Caco-2 (cell line): ENCODE data around the gene PPIL4. TPM values are rescaled to one million over a fixed set of nuclear protein-coding genes. Genes with fewer than 3 reads are reported as not detected.

Experiments
- BruUV-seq: library from RNA; stranded (reverse); fragments of 400-500 nt; replicated peaks from 2 replicates; lab custom pipeline; 2021; lab: Mats Ljungman, UMichigan
- CTCF ChIA-PET: fragments of 300-600 bp; sonication (Branson Sonifier 250); formaldehyde crosslinking; loops from one replicate; lab custom pipeline; 2022; ENCODE audit warnings: antibody characterized with exemption; lab: Charles Lee
- POLR2A ChIA-PET: fragments of 300-600 bp; sonication (Branson Sonifier 250); formaldehyde crosslinking; loops from one replicate; lab custom pipeline; 2022; ENCODE audit warnings: antibody characterized with exemption; lab: Charles Lee
- DNase-seq, 2 experiments: peaks; one replicate each; pipeline versions ENCODE4 v3.0.0 to v3.0.0-alpha.2; 2020 to 2022
- H3K27me3 ChIP-seq: replicated peaks from 2 replicates; pipeline ENCODE4 v1.6.0; 2011; ENCODE audit warnings: low read length; ENCODE audit not compliant: control insufficient read depth, insufficient read depth
- H3K36me3 ChIP-seq: 2 replicates; pipeline ENCODE4 v1.5.1; 2011; ENCODE audit warnings: low read length; ENCODE audit not compliant: control insufficient read depth, insufficient read depth
- H3K4me1 ChIP-seq: fragments of 250-450 bp; sonication (Bioruptor Pico); 2 replicates; pipeline ENCODE4 v1.5.1; 2020; ENCODE audit warnings: mild to moderate bottlenecking
- H3K4me3 ChIP-seq: 2 replicates; pipeline ENCODE4 v1.5.1; 2011; ENCODE audit warnings: low read depth, mild to moderate bottlenecking, control low read depth, low read length
- H3K9me3 ChIP-seq: fragments of 250-450 bp; sonication (Bioruptor Pico); 2 replicates; pipeline ENCODE4 v1.5.1; 2020; ENCODE audit warnings: mild to moderate bottlenecking, moderate library complexity
- H3K27ac Mint-ChIP-seq: one replicate; pipeline ENCODE4 v1.8.0; 2022; ENCODE audit warnings: mixed read lengths; ENCODE audit not compliant: unreplicated experiment
- H3K27me3 Mint-ChIP-seq: one replicate; pipeline ENCODE4 v1.8.0; 2022; ENCODE audit warnings: mixed read lengths; ENCODE audit not compliant: insufficient read depth, unreplicated experiment
- H3K36me3 Mint-ChIP-seq: one replicate; pipeline ENCODE4 v1.8.0; 2022; ENCODE audit warnings: mild to moderate bottlenecking, mixed read lengths; ENCODE audit not compliant: insufficient read depth, unreplicated experiment
- H3K4me1 Mint-ChIP-seq: one replicate; pipeline ENCODE4 v1.8.0; 2022; ENCODE audit warnings: low read depth, mixed read lengths; ENCODE audit not compliant: unreplicated experiment
- H3K4me3 Mint-ChIP-seq: one replicate; pipeline ENCODE4 v1.8.0; 2022; ENCODE audit warnings: mild to moderate bottlenecking, moderate library complexity, mixed read lengths; ENCODE audit not compliant: unreplicated experiment
- H3K9me3 Mint-ChIP-seq: one replicate; pipeline ENCODE4 v1.8.0; 2022; ENCODE audit warnings: mixed read lengths; ENCODE audit not compliant: unreplicated experiment
- intact Hi-C: fragments of 100-400 bp; cut with micrococcal nuclease; formaldehyde crosslinking; loops from one replicate; pipeline ENCODE4 v1.10.0; 2022; ENCODE audit not compliant: unreplicated experiment
- total RNA-seq: library from RNA; stranded (reverse); gene quantifications from 2 replicates; pipeline ENCODE4 v1.2.3, GENCODE V29; 2022
- TF ChIP-seq, protein P1 (sequence below), 2 experiments: fragments of 200-600 bp in 1 of 2; IDR thresholded peaks; 1 replicate in 1 of 2; 2 replicates in 1 of 2; pipeline versions ENCODE4 v1.5.1 to v1.8.0; 2011 to 2022; ENCODE audit warnings: antibody characterized with exemption in 1 of 2, control low read depth in 1 of 2, inconsistent platforms in 1 of 2, low read depth in 1 of 2, low read length in 1 of 2, mild to moderate bottlenecking in 1 of 2, moderate library complexity in 1 of 2; ENCODE audit not compliant: insufficient read depth in 1 of 2, severe bottlenecking in 1 of 2, unreplicated experiment in 1 of 2

Gene PPIL4
- total RNA-seq, 1 experiment from 2014 or later = 28.4 TPM

DNA sequence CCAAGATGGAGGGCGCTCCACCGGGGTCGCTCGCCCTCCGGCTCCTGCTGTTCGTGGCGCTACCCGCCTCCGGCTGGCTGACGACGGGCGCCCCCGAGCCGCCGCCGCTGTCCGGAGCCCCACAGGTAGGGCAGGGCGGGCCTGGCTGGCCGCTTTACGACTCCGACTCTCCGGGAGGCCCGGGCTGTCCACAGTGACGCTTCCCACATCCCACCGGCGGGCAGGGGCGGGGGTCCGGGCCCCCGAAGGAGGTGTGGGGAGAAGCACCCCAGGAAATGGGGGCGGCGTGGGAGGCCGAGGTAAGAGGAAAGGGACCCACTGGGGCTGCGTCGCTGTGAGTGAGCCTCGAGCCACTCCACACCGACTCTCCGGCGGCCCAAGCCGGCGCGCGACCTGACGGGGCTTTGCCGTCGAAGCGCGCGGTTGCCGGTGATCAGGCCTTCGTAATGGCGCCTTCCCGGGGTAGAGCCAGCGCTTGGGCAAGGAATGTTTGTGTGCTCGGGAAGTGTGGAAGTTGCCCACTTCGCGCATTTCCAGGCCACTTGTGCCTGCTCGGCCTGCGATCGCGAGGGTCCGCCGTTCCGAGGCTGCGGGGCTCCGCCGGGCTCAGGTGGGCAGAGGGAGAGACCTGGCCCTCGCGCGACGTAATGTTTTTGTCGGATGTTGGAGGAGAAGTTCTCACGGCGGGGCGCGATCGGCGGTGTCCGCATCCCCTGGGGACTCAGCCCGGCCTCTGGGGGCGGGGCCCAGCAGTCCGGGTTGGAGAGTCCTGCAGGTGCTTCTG, 20.8 kb upstream of the PPIL4 start:
- intact Hi-C loops = loop anchor here (1.0 to 10.0 kb wide), 3 partner anchors 20 to 298 kb away; partner anchors contain the start of genes LRP11 and PPIL4
- BruUV-seq = no TSS peak

DNA sequence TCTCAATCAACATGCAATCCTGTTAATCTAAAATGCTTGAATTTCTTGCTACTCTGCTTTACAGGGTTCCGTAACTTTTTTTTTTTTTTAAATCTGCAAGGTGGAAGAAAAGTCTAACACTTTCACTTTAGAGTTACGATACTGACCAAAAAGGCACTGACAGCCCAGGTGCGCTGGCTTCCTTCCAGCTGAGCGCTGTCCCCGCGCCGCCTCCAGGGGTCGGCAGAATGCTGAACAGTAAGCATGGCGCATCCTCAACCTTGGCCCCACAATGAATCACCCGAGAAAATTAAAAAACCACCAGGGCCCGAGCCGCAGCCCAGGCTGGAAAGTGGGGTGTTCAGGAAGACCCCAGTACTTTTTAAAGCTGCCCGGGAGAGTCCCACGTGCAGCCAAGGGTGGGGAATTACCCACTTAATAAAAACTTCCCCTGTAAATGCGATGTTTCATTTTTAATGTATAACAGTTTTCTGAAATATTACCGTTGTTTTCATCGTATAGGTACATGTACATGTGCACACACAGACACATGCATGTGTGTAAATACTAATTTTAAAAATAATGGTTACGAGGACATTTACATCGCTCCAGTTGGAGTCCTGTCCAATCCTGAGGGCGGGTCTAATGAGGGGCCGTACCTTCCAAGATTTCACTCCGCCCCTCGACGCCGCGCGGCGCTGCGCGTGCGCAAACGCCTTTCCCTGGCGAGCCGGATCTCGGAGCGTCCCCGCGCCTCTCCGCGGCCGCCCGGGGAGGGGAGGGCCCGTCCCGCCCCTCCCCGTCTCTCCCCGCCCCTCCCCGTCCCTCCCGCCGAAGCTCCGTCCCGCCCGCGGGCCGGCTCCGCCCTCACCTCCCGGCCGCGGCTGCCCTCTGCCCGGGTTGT, 19.9 kb upstream of the PPIL4 start, which contains the start of gene GINM1:
Gene GINM1, plus strand, starts transcription at position 849 of the 883 bp plus-strand sequence. CDS start 40 bp downstream, outside the sequence.
- peak; percentile 94 to 97 for DNase-seq
- CTCF ChIA-PET = interaction anchor here (0.6 to 1.8 kb wide), 11 partner anchors 9 to 1301 kb away, joined by 3 to 13 read pairs (median 4); partner anchors contain the start of gene LATS1

More for the DNA sequence above, 20.8 kb upstream of the PPIL4 start:
- H3K27ac Mint-ChIP-seq = peak overlapping the region; percentile 77
- H3K27me3 ChIP-seq = no peaks in the 10 kb centered on the region
- H3K4me3 Mint-ChIP-seq = peak overlapping the region; percentile 79
- ChIA-PET POLR2A (interaction anchor here (0.6 to 1.2 kb wide), 2 partner anchors 21 to 151 kb away, joined by 3 to 6 read pairs; partner anchors contain the start of gene PPIL4), CTCF (interaction anchor here (0.6 to 1.8 kb wide), 11 partner anchors 10 to 1301 kb away, joined by 3 to 13 read pairs (median 4); partner anchors contain the start of gene LATS1)
- TF ChIP-seq, protein P1, sequence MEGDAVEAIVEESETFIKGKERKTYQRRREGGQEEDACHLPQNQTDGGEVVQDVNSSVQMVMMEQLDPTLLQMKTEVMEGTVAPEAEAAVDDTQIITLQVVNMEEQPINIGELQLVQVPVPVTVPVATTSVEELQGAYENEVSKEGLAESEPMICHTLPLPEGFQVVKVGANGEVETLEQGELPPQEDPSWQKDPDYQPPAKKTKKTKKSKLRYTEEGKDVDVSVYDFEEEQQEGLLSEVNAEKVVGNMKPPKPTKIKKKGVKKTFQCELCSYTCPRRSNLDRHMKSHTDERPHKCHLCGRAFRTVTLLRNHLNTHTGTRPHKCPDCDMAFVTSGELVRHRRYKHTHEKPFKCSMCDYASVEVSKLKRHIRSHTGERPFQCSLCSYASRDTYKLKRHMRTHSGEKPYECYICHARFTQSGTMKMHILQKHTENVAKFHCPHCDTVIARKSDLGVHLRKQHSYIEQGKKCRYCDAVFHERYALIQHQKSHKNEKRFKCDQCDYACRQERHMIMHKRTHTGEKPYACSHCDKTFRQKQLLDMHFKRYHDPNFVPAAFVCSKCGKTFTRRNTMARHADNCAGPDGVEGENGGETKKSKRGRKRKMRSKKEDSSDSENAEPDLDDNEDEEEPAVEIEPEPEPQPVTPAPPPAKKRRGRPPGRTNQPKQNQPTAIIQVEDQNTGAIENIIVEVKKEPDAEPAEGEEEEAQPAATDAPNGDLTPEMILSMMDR (IDR thresholded peaks at IDR 0.05; ENCODE audit: insufficient read depth in 1 of 2, low read depth in 1 of 2, low read length in 1 of 2, severe bottlenecking in 1 of 2, unreplicated experiment in 1 of 2) = no peak
- no peaks in the 10 kb centered on the region for H3K9me3 Mint-ChIP-seq
- peak overlapping the region; percentile 99 for H3K4me3 ChIP-seq
- no peaks in the 10 kb centered on the region for H3K4me1 Mint-ChIP-seq
- no peaks in the 10 kb centered on the region for H3K27me3 Mint-ChIP-seq
- H3K36me3 Mint-ChIP-seq = no peaks in the 10 kb centered on the region
- no peaks in the 10 kb centered on the region for H3K36me3 ChIP-seq
- no peaks in the 10 kb centered on the region for H3K9me3 ChIP-seq
- peak; percentile 65 to 70 for DNase-seq
- no peaks in the 10 kb centered on the region for H3K4me1 ChIP-seq

More for the DNA sequence above, 19.9 kb upstream of the PPIL4 start, which contains the start of gene GINM1:
- intact Hi-C loops = loop anchor here (1.0 to 10.0 kb wide), 4 partner anchors 19 to 299 kb away; partner anchors contain the start of genes KATNA1, LRP11 and PPIL4
- H3K4me1 Mint-ChIP-seq = no peaks in the 10 kb centered on the region
- Histone ChIP-seq H3K4me3 (peak within 1 kb of the TSS; percentile 99), H3K4me1 (no peaks in the 10 kb centered on the region), H3K36me3 (no peaks in the 10 kb centered on the region), H3K9me3 (no peaks in the 10 kb centered on the region), H3K27me3 (no peaks in the 10 kb centered on the region)
- TF ChIP-seq, protein P1 (IDR thresholded peaks at IDR 0.05; ENCODE audit: insufficient read depth in 1 of 2, low read depth in 1 of 2, low read length in 1 of 2, severe bottlenecking in 1 of 2, unreplicated experiment in 1 of 2) = peak; percentile 71 to 91
- POLR2A ChIA-PET = interaction anchor here (0.5 to 1.2 kb wide), 6 partner anchors 20 to 1809 kb away, joined by 3 to 6 read pairs (median 4); partner anchors contain the start of genes KATNA1 and PPIL4
- no peaks in the 10 kb centered on the region for H3K9me3 Mint-ChIP-seq
- no TSS peak for BruUV-seq
- no peaks in the 10 kb centered on the region for H3K27me3 Mint-ChIP-seq
- H3K36me3 Mint-ChIP-seq = no peaks in the 10 kb centered on the region
- H3K27ac Mint-ChIP-seq = peak within 1 kb of the TSS; percentile 77
- peak within 1 kb of the TSS; percentile 79 for H3K4me3 Mint-ChIP-seq
